NCI-H128 (cell line): ENCODE measurements around the gene PRR19.

ENCODE experiments used
- DNase-seq: peaks from one replicate; lab custom pipeline; 2025; ENCODE audit not compliant: unreplicated experiment; lab: John Stamatoyannopoulos, UW

PRR19 gene

DNA sequence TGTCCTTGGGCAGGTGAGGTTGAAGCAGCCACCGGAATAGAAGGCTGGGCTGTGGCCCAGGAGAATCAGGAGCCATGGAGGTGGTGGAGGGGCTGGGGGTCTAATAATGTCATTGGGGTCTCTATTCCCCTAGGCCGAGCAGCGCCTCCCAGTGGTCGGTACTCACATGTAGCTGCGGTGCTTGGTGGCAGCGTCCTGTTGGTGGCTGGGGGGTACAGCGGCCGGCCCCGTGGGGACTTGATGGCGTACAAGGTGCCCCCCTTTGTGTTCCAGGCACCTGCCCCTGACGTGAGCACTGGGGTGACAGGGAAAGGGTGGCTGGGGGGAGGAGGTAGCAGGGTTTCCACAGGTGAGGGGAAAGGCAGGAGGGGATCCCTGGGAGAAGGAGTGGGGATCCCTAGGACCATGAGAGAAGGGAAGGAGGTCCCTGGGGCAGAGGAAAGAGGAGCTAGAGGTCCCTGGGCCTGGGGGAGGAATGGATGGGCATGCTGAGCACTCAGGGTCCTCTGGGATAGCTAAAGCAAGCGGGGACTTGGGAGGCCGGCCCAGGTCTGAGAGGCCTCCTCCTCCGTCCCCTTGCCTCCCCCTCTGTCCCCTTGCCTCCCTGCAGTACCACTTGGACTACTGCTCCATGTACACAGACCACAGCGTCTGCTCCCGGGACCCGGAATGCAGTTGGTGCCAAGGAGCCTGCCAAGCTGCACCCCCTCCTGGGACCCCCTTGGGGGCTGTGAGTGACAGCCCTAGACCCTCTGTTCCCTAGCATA, 41.6 kb downstream of the PRR19 start:
- DNase-seq, result no peak

DNA sequence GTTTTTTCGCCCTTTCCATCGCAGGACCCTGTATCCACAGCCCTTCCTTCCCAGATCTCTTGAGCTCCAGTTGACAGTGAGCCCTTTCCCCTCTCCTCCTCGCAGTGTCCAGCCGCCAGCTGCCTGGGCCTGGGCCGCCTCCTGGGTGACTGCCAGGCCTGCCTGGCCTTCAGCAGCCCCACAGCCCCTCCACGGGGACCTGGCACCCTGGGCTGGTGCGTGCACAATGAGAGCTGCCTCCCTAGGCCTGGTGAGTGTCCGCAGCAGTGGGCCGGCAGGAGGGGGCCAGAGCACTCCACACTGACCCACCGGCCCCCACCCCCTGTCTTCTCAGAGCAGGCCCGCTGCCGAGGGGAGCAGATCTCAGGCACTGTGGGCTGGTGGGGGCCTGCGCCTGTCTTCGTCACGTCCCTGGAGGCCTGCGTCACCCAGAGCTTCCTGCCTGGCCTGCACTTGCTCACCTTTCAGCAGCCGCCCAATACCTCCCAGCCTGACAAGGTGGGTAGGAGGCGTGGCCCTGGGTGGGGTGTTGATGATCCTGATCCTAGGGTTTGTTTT, 42.5 kb downstream of the PRR19 start:
- no peak for DNase-seq

DNA sequence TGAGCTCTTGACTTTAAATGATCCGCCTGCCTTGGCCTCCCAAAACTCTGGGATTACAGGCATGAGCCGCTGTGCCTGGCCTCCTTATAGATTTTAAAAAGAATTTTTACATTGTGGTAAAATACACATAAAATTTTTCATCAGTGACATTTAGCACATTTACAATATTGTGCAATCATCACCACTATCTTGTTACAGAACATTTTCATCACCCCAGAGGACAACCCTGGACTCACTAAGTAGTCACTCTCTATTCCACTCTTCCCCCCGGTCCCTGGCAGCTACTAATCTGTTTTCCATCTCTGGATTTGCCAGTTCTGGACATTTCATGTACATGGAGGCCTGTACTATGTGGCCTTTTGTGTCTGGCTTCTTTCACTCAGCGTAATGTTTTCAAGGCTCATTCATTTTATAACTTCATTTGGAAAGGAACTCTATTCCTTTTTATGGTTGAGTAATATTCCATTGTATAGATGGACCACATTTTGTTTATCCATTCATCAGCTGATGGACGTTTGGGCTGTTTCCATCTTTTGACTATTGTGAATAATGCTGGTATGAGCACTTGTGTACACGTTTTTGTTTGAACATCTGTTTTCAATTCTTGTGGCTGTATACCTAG, 43.4 kb downstream of the PRR19 start:
- DNase-seq, result no peak

GRCh38 chr19:42348211-42348610, 46.3 kb downstream of the PRR19 start:
- no peak for DNase-seq

DNA sequence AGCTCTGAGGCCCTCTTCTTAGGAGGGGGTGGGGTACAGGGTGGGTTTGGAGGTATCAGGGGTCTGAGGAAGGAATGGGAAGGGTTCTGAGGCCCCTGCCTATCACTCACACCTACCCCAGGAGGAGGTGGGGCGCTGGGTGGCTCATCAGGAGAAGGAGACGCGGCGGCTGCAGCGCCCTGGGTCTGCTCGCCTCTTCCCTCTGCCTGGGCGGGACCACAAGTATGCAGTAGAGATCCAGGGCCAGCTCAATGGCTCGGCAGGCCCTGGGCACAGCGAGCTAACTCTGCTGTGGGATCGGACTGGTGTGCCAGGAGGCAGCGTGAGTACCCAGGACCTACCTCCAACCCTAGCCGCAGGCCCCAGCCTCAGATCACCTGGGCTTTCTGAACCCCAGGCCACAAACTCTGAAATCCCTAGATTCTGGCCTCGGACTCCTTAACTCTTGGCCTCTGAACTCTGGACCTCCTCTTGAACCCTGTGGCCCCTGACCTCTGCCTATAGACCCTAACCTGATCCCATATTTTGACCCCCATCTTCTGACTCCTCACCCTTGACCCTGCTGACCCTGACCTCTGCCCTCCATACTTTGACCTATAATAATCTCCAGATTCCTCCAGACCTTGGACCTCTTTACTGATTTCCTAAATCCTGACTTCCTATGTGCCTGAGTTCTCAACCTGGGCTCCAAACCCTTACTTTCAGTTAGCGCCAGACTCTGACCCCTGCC, 47.6 kb downstream of the PRR19 start:
- no peak for DNase-seq

GRCh38 chr19:42350417-42350816, 48.5 kb downstream of the PRR19 start:
- no peak for DNase-seq

- no peak for DNase-seq
Measured at GRCh38 chr19:42351079-42351735, 49.3 kb downstream of the PRR19 start.

DNA sequence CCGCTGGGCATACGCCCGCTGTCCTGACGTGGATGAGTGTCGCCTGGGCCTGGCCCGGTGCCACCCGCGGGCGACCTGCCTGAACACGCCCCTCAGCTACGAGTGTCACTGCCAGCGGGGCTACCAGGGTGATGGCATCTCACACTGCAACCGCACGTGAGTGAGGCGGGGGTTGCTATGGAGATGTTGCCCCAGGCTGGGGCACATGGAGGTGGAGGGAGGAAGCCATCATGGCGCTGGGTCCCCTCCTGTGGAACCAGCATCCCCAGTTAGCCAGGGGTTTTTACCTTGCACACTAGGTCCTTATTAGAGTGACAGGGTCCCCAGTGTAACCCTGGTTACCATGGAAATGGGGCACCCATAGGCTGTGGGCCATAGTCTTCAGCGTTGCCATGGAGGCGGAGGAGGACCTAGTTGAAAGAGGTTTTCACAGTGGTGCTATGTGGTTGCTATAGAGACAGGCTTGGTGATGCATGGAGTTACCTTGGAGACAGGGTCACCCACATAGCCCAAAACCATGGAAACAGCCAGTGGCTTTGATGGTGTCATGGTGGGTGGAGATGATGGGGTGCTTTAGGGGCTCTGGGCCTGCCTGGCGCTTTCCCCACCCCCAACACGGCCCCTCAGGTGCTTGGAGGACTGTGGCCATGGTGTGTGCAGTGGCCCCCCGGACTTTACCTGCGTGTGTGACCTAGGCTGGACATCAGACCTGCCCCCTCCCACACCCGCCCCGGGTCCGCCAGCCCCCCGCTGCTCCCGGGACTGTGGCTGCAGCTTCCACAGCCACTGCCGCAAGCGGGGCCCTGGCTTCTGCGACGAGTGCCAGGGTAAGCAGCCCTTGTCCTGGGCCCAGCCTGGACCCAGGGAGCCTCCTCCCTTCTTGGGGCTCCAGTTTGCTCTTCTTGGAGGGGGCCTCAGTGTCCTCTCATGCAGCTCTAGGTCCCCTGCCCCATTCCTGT, 50.6 kb downstream of the PRR19 start:
- DNase-seq, result no peak

DNA sequence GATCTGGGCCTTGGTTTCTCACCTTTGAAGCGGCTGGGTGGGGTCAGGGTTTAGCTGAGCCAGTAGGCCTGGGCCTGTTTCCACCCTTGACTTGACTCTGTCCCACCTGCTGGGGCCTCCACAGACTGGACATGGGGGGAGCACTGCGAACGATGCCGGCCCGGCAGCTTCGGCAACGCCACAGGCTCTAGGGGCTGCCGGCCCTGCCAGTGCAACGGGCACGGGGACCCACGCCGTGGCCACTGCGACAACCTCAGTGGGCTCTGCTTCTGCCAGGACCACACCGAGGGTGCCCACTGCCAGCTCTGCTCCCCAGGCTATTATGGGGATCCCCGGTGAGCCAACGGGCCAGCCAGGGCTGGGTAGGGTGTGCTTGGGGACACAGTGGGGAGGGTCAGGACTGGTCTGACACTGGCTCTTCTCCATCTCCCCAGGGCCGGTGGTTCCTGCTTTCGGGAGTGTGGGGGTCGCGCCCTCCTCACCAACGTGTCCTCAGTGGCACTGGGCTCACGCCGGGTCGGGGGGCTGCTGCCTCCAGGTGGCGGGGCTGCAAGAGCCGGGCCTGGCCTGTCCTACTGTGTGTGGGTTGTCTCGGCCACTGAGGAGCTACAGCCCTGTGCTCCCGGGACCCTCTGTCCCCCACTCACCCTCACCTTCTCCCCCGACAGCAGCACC, 51.5 kb downstream of the PRR19 start:
- no peak for DNase-seq

DNA sequence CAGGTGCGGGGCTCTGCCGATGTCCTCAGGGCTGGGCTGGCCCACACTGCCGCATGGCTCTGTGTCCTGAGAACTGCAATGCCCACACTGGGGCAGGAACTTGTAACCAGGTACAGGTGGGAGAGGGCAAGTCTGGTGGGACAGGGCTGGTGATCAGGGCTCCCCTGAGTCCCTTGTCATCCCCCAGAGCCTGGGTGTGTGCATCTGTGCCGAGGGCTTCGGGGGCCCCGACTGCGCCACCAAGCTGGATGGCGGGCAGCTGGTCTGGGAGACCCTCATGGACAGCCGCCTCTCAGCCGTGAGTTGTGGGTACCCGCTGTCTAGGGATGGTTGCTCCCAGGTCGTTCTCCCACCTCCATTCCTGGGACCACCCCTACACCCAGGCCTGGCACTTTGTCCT, 54.0 kb downstream of the PRR19 start:
- DNase-seq, result no peak

- no peak for DNase-seq
Measured at GRCh38 chr19:42356686-42357085, 54.8 kb downstream of the PRR19 start.

GRCh38 chr19:42357290-42357689, 55.4 kb downstream of the PRR19 start:
- DNase-seq, result no peak
